HepG2 (cell line): ENCODE data around the gene ADAMTS16. TPM values are rescaled to one million over a fixed set of nuclear protein-coding genes. Genes with fewer than 3 reads are reported as not detected.

Source experiments
- ATAC-seq: fragments of 200-7000 bp; cut with Tn5 transposase; 3 replicates; pipeline ENCODE4 v1.9.1; 2020; ENCODE audit warnings: mild to moderate bottlenecking, moderate library complexity
- BruUV-seq: library from RNA; stranded (reverse); fragments of 400-500 nt; replicated peaks from 2 replicates; lab custom pipeline; 2021; lab: Mats Ljungman, UMichigan
- CTCF ChIA-PET: fragments of 300-600 bp; formaldehyde crosslinking; extraction: SDS; loops from one replicate; lab custom pipeline; 2021; ENCODE audit warnings: low total read pairs, inconsistent platforms, low intra/inter-chr PET ratio; lab: Yijun Ruan, JAX
- POLR2A ChIA-PET: fragments of 350-600 bp; sonication (Branson Sonifier 250); formaldehyde crosslinking; loops from one replicate; lab custom pipeline; 2020; ENCODE audit warnings: antibody characterized with exemption, inconsistent platforms; lab: Yijun Ruan, JAX
- DNase-seq: peaks from one replicate; pipeline ENCODE4 v3.0.0-alpha.2; 2015; ENCODE audit warnings: low spot score
- FAIRE-seq: peaks from 3 replicates; lab custom pipeline; 2011; peaks lifted over from hg19 to GRCh38; lab: Jason Lieb, UNC
- H2AFZ ChIP-seq: one replicate; pipeline ENCODE4 v1.6.1; 2011; ENCODE audit warnings: low read length, inconsistent platforms
- H3K27ac ChIP-seq: fragments of 300-600 bp; 3 replicates; pipeline ENCODE4 v1.8.0; 2011; ENCODE audit warnings: mixed run types, mild to moderate bottlenecking, mixed read lengths, low read length, inconsistent platforms; ENCODE audit not compliant: insufficient read depth; ENCODE audit errors: extremely low read length
- H3K27me3 ChIP-seq, 2 experiments: fragments of 200-600 bp in 1 of 2; 2 replicates in 1 of 2; 3 replicates in 1 of 2; pipeline versions ENCODE4 v1.6.0 to v1.8.0; 2011; ENCODE audit warnings: low read length in 2 of 2, mild to moderate bottlenecking in 2 of 2, moderate library complexity in 2 of 2, inconsistent platforms in 1 of 2; ENCODE audit not compliant: insufficient read depth in 2 of 2, control insufficient read depth in 1 of 2
- H3K36me3 ChIP-seq, 2 experiments: fragments of 200-600 bp in 1 of 2; replicated peaks in 1 of 2; 2 replicates in 1 of 2; 3 replicates in 1 of 2; pipeline versions ENCODE4 v1.5.1 to v1.8.0; 2011; ENCODE audit warnings: low read length in 2 of 2, inconsistent platforms in 1 of 2; ENCODE audit not compliant: insufficient read depth in 2 of 2, control insufficient read depth in 1 of 2
- H3K4me1 ChIP-seq: 2 replicates; pipeline ENCODE4 v1.5.1; 2012; ENCODE audit warnings: low read length, inconsistent platforms; ENCODE audit not compliant: insufficient read depth
- H3K4me2 ChIP-seq: 2 replicates; pipeline ENCODE4 v1.6.0; 2011; ENCODE audit warnings: low read depth, low read length, inconsistent platforms
- H3K4me3 ChIP-seq, 3 experiments: fragments of 200-600 bp in 1 of 3; sonication (generic), shearing (Covaris generic) in 1 of 3; replicated peaks in 1 of 3; 2 replicates each; pipeline ENCODE4 v1.5.1; 2011 to 2016; ENCODE audit warnings: low read length in 3 of 3, inconsistent platforms in 2 of 3, low read depth in 2 of 3, mild to moderate bottlenecking in 2 of 3, control low read depth in 1 of 3, mixed read lengths in 1 of 3; ENCODE audit not compliant: insufficient read depth in 1 of 3
- H3K79me2 ChIP-seq: one replicate; pipeline ENCODE4 v1.6.1; 2011; ENCODE audit warnings: low read length, inconsistent platforms; ENCODE audit not compliant: insufficient read depth
- H3K9ac ChIP-seq: 2 replicates; pipeline ENCODE4 v1.6.0; 2011; ENCODE audit warnings: mild to moderate bottlenecking, low read depth, low read length, inconsistent platforms; ENCODE audit not compliant: insufficient read depth
- H3K9me3 ChIP-seq: 2 replicates; pipeline ENCODE4 v1.5.1; 2012; ENCODE audit warnings: mild to moderate bottlenecking, low read length
- H4K20me1 ChIP-seq: 2 replicates; pipeline ENCODE4 v1.6.0; 2011; ENCODE audit warnings: inconsistent platforms, mild to moderate bottlenecking, low read length, moderate library complexity; ENCODE audit not compliant: insufficient read depth
- BCL6 ChIP-seq: IDR thresholded peaks from 2 replicates; pipeline ENCODE4 v1.6.1; 2016; ENCODE audit warnings: missing genetic modification reagents, missing compliant biosample characterization
- FOXA1 ChIP-seq, 2 experiments: fragments of 450-650 bp in 1 of 2; sonication (generic) in 1 of 2; formaldehyde crosslinking in 1 of 2; IDR thresholded peaks; 2 replicates each; pipeline versions ENCODE4 v1.4.0 to v1.6.1; 2016 to 2020; ENCODE audit warnings: missing genetic modification reagents in 1 of 2
- FOXO1 ChIP-seq: sonication (generic); formaldehyde crosslinking; IDR thresholded peaks from 2 replicates; pipeline ENCODE4 v1.4.0; 2020; ENCODE audit warnings: missing genetic modification reagents
- HIVEP1 ChIP-seq: sonication (generic); formaldehyde crosslinking; IDR thresholded peaks from 2 replicates; pipeline ENCODE4 v1.4.0; 2020; ENCODE audit warnings: mild to moderate bottlenecking, missing genetic modification reagents
- MED1 ChIP-seq: sonication (generic); formaldehyde crosslinking; IDR thresholded peaks from 2 replicates; pipeline ENCODE4 v1.4.0; 2020; ENCODE audit warnings: missing genetic modification reagents
- MTF2 ChIP-seq: sonication (generic); formaldehyde crosslinking; IDR thresholded peaks from 2 replicates; pipeline ENCODE4 v1.5.0; 2020; ENCODE audit warnings: missing genetic modification reagents, borderline replicate concordance
- NFIC ChIP-seq: IDR thresholded peaks from 2 replicates; pipeline ENCODE4 v1.6.1; 2012; ENCODE audit warnings: mild to moderate bottlenecking, low read length, inconsistent platforms
- PRPF4 ChIP-seq: fragments of 200-400 bp; formaldehyde crosslinking; IDR thresholded peaks from 2 replicates; pipeline ENCODE4 v1.6.1; 2016; ENCODE audit warnings: low read length, low read depth; ENCODE audit not compliant: poor library complexity, severe bottlenecking
- YEATS2 ChIP-seq: sonication (generic); formaldehyde crosslinking; IDR thresholded peaks from 2 replicates; pipeline ENCODE4 v1.4.0; 2020; ENCODE audit warnings: missing genetic modification reagents, borderline replicate concordance
- ZBTB20 ChIP-seq: sonication (generic); formaldehyde crosslinking; IDR thresholded peaks from 2 replicates; pipeline ENCODE4 v1.8.1; 2023; ENCODE audit warnings: missing genetic modification reagents, low read depth, mild to moderate bottlenecking, borderline replicate concordance
- ZFP1 ChIP-seq: IDR thresholded peaks from 2 replicates; pipeline ENCODE4 v1.6.1; 2016
- WGBS: methylation state at CpG from one replicate; pipeline ENCODE4 v1.1.6; 2017; ENCODE audit warnings: low lambda C conversion rate; 5-methylcytosine and 5-hydroxymethylcytosine counted together
- in situ Hi-C: cut with HindIII; loops from 2 replicates; pipeline ENCODE4 v1.10.0; 2017; ENCODE audit warnings: low pct_unique_long_range_greater_than_20kb; ENCODE audit not compliant: extremely low pct_ligation_motif_present
- intact Hi-C: fragments of 100-400 bp; cut with micrococcal nuclease; formaldehyde crosslinking; loops from one replicate; pipeline ENCODE4 v1.10.0; 2022; ENCODE audit not compliant: unreplicated experiment
- polyA plus RNA-seq, 8 experiments: library from polyadenylated mRNA; depleted of rRNA in 3 of 8; stranded (reverse) in 7 of 8; unstranded in 1 of 8; fragments of >200 nt; fragmentation: Illumina TruSeq in 4 of 8; extraction: Trizol in 4 of 8; gene quantifications; 2 replicates each; pipeline versions ENCODE4 v1.2.1 to v1.2.3, GENCODE V29; 2011 to 2016; ENCODE audit warnings: low read depth in 4 of 8, missing spikeins in 1 of 8, mixed read lengths in 1 of 8; ENCODE audit not compliant: insufficient read depth in 1 of 8
- total RNA-seq, 5 experiments: library from RNA; depleted of rRNA; stranded (reverse); fragments of >200 nt; fragmentation: Illumina TruSeq; extraction: Trizol; gene quantifications; 2 replicates each; pipeline ENCODE4 v1.2.3, GENCODE V29; 2016; ENCODE audit warnings: low read depth in 1 of 5
- TF ChIP-seq, protein P1 (sequence below): sonication (generic); formaldehyde crosslinking; IDR thresholded peaks from 2 replicates; pipeline ENCODE4 v1.4.0; 2020; ENCODE audit warnings: missing genetic modification reagents, borderline replicate concordance
- TF ChIP-seq, protein P2 (sequence below): IDR thresholded peaks from 2 replicates; pipeline ENCODE4 v1.6.1; 2016
- TF ChIP-seq, protein P3 (sequence below): sonication (generic); formaldehyde crosslinking; IDR thresholded peaks from 2 replicates; pipeline ENCODE4 v1.5.1; 2020; ENCODE audit warnings: mild to moderate bottlenecking, moderate library complexity, missing genetic modification reagents
- TF ChIP-seq, protein P4 (sequence below): sonication (generic); formaldehyde crosslinking; IDR thresholded peaks from 2 replicates; pipeline ENCODE4 v1.4.0; 2020; ENCODE audit warnings: missing genetic modification reagents

The ADAMTS16 gene
- total and polyA plus RNA-seq, 2 of the 13 experiments (the other 11 are each of a cell fraction or from before 2014, with no cell fraction given) = 0.02 to 0.03 TPM

DNA sequence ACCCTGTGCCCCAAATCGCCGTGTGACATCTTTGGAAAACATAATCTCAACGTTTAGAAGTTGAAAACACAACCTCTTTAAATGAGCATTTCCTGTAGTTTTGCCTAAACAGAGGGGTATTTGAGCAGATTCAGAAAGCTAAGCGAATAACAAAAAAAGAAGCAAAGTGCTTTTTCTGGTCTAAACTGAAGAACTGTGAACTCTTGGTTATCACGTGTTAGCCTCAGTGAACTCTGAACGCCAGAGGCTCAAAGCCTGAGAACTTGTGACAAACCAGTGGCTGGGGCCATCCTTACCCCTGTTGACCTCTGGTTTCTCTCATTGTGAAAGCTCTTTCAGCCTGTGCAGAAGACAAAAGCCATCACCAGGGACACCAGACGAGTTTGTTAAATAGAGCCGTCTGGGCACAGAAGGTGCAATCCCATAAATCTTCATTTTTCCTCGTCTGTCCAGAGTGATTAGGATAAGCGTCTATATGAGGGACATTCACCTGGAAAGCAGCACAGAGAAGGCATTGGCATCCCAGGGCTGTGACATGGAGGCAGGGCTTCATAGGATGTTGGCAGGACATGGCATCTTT is 220.9 kb downstream of the ADAMTS16 start:
- DNase-seq (peak; percentile 92), FAIRE-seq (peak; percentile 95), ATAC-seq (peak; percentile 93)
- no TSS peak for BruUV-seq
- POLR2A ChIA-PET = interaction anchor here (0.7 to 3.8 kb wide), 4 partner anchors 11 to 61 kb away, joined by 3 to 43 read pairs (median 4); partner anchors contain the start of gene ICE1
- Histone ChIP-seq H3K9me3 (no peaks in the 10 kb centered on the region), H2AFZ (no peak overlapping the region), H3K79me2 (no peaks in the 10 kb centered on the region), H3K4me3 (peak overlapping the region in 1 of 3 experiments; percentile 39; a peak in 2 of 6 replicates), H4K20me1 (no peaks in the 10 kb centered on the region), H3K27ac (peak overlapping the region; percentile 89), H3K27me3 (no peaks in the 10 kb centered on the region), H3K36me3 (no peaks in the 10 kb centered on the region), H3K4me2 (peak overlapping the region; percentile 72), H3K4me1 (peaks cover 89% of the 10 kb centered on the region), H3K9ac (peak overlapping the region; percentile 62)
- CTCF ChIA-PET = no interaction called here
- WGBS = 8% methylated on average over 10 of the region's 10 CpGs
- in situ Hi-C loops = no loop called here
- intact Hi-C loops = loop anchor here (1.0 to 5.0 kb wide), 2 partner anchors 10 to 61 kb away; partner anchors contain the start of gene ICE1
- TF ChIP-seq MTF2 (CRISPR knock-in tag) = no peak
- no peak for TF ChIP-seq FOXA1 (IDR thresholded peaks at IDR 0.05)
- peak; percentile 75 for TF ChIP-seq FOXA1 (CRISPR knock-in tag; IDR thresholded peaks at IDR 0.05)
- TF ChIP-seq, protein P1, sequence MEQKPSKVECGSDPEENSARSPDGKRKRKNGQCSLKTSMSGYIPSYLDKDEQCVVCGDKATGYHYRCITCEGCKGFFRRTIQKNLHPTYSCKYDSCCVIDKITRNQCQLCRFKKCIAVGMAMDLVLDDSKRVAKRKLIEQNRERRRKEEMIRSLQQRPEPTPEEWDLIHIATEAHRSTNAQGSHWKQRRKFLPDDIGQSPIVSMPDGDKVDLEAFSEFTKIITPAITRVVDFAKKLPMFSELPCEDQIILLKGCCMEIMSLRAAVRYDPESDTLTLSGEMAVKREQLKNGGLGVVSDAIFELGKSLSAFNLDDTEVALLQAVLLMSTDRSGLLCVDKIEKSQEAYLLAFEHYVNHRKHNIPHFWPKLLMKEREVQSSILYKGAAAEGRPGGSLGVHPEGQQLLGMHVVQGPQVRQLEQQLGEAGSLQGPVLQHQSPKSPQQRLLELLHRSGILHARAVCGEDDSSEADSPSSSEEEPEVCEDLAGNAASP (CRISPR knock-in tag) = peak; percentile 99
- peak; percentile 59; the same call in 1 of the 2 replicates for TF ChIP-seq NFIC
- TF ChIP-seq, protein P2, sequence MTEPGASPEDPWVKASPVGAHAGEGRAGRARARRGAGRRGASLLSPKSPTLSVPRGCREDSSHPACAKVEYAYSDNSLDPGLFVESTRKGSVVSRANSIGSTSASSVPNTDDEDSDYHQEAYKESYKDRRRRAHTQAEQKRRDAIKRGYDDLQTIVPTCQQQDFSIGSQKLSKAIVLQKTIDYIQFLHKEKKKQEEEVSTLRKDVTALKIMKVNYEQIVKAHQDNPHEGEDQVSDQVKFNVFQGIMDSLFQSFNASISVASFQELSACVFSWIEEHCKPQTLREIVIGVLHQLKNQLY (CRISPR knock-in tag) = peak; percentile 96
- peak; percentile 91 for TF ChIP-seq BCL6 (CRISPR knock-in tag)
- TF ChIP-seq ZBTB20 (CRISPR knock-in tag) = peak; percentile 84; the same call in 1 of the 2 replicates
- TF ChIP-seq FOXO1 (CRISPR knock-in tag) = peak; percentile 85
- no peak for TF ChIP-seq PRPF4
- no peak for TF ChIP-seq ZFP1 (CRISPR knock-in tag)
- TF ChIP-seq YEATS2 (CRISPR knock-in tag) = peak; percentile 22; the same call in 1 of the 2 replicates
- TF ChIP-seq, protein P3, sequence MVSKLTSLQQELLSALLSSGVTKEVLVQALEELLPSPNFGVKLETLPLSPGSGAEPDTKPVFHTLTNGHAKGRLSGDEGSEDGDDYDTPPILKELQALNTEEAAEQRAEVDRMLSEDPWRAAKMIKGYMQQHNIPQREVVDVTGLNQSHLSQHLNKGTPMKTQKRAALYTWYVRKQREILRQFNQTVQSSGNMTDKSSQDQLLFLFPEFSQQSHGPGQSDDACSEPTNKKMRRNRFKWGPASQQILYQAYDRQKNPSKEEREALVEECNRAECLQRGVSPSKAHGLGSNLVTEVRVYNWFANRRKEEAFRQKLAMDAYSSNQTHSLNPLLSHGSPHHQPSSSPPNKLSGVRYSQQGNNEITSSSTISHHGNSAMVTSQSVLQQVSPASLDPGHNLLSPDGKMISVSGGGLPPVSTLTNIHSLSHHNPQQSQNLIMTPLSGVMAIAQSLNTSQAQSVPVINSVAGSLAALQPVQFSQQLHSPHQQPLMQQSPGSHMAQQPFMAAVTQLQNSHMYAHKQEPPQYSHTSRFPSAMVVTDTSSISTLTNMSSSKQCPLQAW (CRISPR knock-in tag) = peak; percentile 34; the same call in 1 of the 2 replicates
- TF ChIP-seq, protein P4, sequence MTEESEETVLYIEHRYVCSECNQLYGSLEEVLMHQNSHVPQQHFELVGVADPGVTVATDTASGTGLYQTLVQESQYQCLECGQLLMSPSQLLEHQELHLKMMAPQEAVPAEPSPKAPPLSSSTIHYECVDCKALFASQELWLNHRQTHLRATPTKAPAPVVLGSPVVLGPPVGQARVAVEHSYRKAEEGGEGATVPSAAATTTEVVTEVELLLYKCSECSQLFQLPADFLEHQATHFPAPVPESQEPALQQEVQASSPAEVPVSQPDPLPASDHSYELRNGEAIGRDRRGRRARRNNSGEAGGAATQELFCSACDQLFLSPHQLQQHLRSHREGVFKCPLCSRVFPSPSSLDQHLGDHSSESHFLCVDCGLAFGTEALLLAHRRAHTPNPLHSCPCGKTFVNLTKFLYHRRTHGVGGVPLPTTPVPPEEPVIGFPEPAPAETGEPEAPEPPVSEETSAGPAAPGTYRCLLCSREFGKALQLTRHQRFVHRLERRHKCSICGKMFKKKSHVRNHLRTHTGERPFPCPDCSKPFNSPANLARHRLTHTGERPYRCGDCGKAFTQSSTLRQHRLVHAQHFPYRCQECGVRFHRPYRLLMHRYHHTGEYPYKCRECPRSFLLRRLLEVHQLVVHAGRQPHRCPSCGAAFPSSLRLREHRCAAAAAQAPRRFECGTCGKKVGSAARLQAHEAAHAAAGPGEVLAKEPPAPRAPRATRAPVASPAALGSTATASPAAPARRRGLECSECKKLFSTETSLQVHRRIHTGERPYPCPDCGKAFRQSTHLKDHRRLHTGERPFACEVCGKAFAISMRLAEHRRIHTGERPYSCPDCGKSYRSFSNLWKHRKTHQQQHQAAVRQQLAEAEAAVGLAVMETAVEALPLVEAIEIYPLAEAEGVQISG (CRISPR knock-in tag) = peak; percentile 33; the same call in 1 of the 2 replicates
- peak; percentile 89 for TF ChIP-seq MED1 (CRISPR knock-in tag)
- TF ChIP-seq HIVEP1 = no peak
